Measurements from ENCODE around the gene MDN1.
"Not testable (repeated sequence)": the region's sequence is repeated elsewhere in the genome, so short reads cannot be mapped to it uniquely, and the experiment has no call there.

MDN1 gene

GRCh38 chr6:89818977-89819335 is 638 bp downstream of the MDN1 start:
- DNase-seq (ENCODE audit: low spot score), result peak; percentile 11

GRCh38 chr6:89817481-89817880 is 2.1 kb downstream of the MDN1 start:
- no peak for DNase-seq (ENCODE audit: low spot score)

GRCh38 chr6:89813422-89813821 is 6.2 kb downstream of the MDN1 start:
- not testable (repeated sequence) for DNase-seq (ENCODE audit: low spot score)

GRCh38 chr6:89807581-89807980 is 12.0 kb downstream of the MDN1 start:
- DNase-seq (ENCODE audit: low spot score), result no peak

GRCh38 chr6:89805814-89806371 is 13.7 kb downstream of the MDN1 start:
- no peak for DNase-seq (ENCODE audit: low spot score)

GRCh38 chr6:89803271-89803670 is 16.3 kb downstream of the MDN1 start:
- DNase-seq (ENCODE audit: low spot score), result no peak

- DNase-seq (ENCODE audit: low spot score), result no peak
Observed at GRCh38 chr6:89799756-89800155, 19.8 kb downstream of the MDN1 start.

GRCh38 chr6:89799096-89799495 is 20.5 kb downstream of the MDN1 start:
- DNase-seq (ENCODE audit: low spot score), result no peak

GRCh38 chr6:89797317-89797716 is 22.3 kb downstream of the MDN1 start:
- no peak for DNase-seq (ENCODE audit: low spot score)

- DNase-seq (ENCODE audit: low spot score), result no peak
Observed at GRCh38 chr6:89794324-89794723, 25.3 kb downstream of the MDN1 start.

- DNase-seq (ENCODE audit: low spot score), result no peak
Observed at GRCh38 chr6:89793586-89793985, 26.0 kb downstream of the MDN1 start.

- peak; percentile 8 for DNase-seq (ENCODE audit: low spot score)
Observed at GRCh38 chr6:89792881-89793280, 26.7 kb downstream of the MDN1 start.

- DNase-seq (ENCODE audit: low spot score), result no peak
Observed at GRCh38 chr6:89790403-89790802, 29.2 kb downstream of the MDN1 start.

- no peak for DNase-seq (ENCODE audit: low spot score)
Observed at GRCh38 chr6:89789980-89790379, 29.6 kb downstream of the MDN1 start.

GRCh38 chr6:89787660-89788328 is 31.8 kb downstream of the MDN1 start:
- no peak for DNase-seq (ENCODE audit: low spot score)

GRCh38 chr6:89786970-89787369 is 32.6 kb downstream of the MDN1 start:
- DNase-seq (ENCODE audit: low spot score), result no peak

GRCh38 chr6:89784838-89785237 is 34.8 kb downstream of the MDN1 start:
- DNase-seq (ENCODE audit: low spot score), result no peak

- not testable (repeated sequence) for DNase-seq (ENCODE audit: low spot score)
Observed at GRCh38 chr6:89783293-89783692, 36.3 kb downstream of the MDN1 start.

- no peak for DNase-seq (ENCODE audit: low spot score)
Observed at GRCh38 chr6:89782222-89782621, 37.4 kb downstream of the MDN1 start.

GRCh38 chr6:89781070-89782034 is 38.2 kb downstream of the MDN1 start:
- no peak for DNase-seq (ENCODE audit: low spot score)

GRCh38 chr6:89777455-89777854 is 42.1 kb downstream of the MDN1 start:
- no peak for DNase-seq (ENCODE audit: low spot score)

GRCh38 chr6:89776583-89777233 is 42.9 kb downstream of the MDN1 start:
- no peak for DNase-seq (ENCODE audit: low spot score)

Measured in globus pallidus (tissue), 1 donor.